Endothelial cell of umbilical vein (primary cell): ENCODE results near the gene OTC. TPM values are rescaled to one million over a fixed set of nuclear protein-coding genes. Genes with fewer than 3 reads are reported as not detected.
A peak's percentile ranks its signal among the peaks of the same experiment; 100 is the strongest.

Source experiments
- BruUV-seq: library from RNA; stranded (reverse); fragments of 400-500 nt; replicated peaks from 2 replicates; lab custom pipeline; 2021; lab: Mats Ljungman, UMichigan
- CTCF ChIA-PET: fragments of 300-600, 350-600 bp; sonication (Branson Sonifier 250); formaldehyde crosslinking; loops from one replicate; lab custom pipeline; 2021; ENCODE audit warnings: antibody characterized with exemption, inconsistent platforms; lab: Charles Lee
- POLR2A ChIA-PET: fragments of 300-600, 350-600 bp; sonication (Branson Sonifier 250); formaldehyde crosslinking; loops from one replicate; lab custom pipeline; 2021; ENCODE audit warnings: antibody characterized with exemption, inconsistent platforms; lab: Charles Lee
- DNase-seq: peaks from one replicate; pipeline ENCODE4 v3.0.0-alpha.2; 2011; ENCODE audit warnings: low read depth, low spot score
- FAIRE-seq: peaks from 2 replicates; lab custom pipeline; 2011; peaks lifted over from hg19 to GRCh38; lab: Jason Lieb, UNC
- H2AFZ ChIP-seq: 2 replicates; pipeline ENCODE4 v1.6.0; 2012; ENCODE audit warnings: low read depth, low read length, control low read depth, inconsistent platforms
- H3K27ac ChIP-seq: 2 replicates; pipeline ENCODE4 v1.5.1; 2011; ENCODE audit warnings: low read depth, mild to moderate bottlenecking, control low read depth, low read length, moderate library complexity; ENCODE audit not compliant: insufficient read depth
- H3K27me3 ChIP-seq, 2 experiments: 2 replicates each; pipeline versions ENCODE4 v1.6.0 to v1.6.1; 2011; ENCODE audit warnings: low read length in 2 of 2, mixed read lengths in 1 of 2; ENCODE audit not compliant: control insufficient read depth in 2 of 2, insufficient read depth in 2 of 2
- H3K36me3 ChIP-seq, 2 experiments: 2 replicates in 1 of 2; 3 replicates in 1 of 2; pipeline ENCODE4 v1.5.1; 2011; ENCODE audit warnings: low read length in 2 of 2, mild to moderate bottlenecking in 1 of 2, moderate library complexity in 1 of 2; ENCODE audit not compliant: control insufficient read depth in 2 of 2, insufficient read depth in 2 of 2; ENCODE audit errors: extremely low read depth in 1 of 2
- H3K4me1 ChIP-seq: 3 replicates; pipeline ENCODE4 v1.5.1; 2011; ENCODE audit warnings: mild to moderate bottlenecking, low read length; ENCODE audit not compliant: control insufficient read depth, insufficient read depth; ENCODE audit errors: extremely low read depth
- H3K4me2 ChIP-seq: 2 replicates; pipeline ENCODE4 v1.6.1; 2011; ENCODE audit warnings: low read length, control low read depth, mixed read lengths; ENCODE audit not compliant: insufficient read depth
- H3K4me3 ChIP-seq, 3 experiments: fragments of 200-600 bp in 1 of 3; sonication (generic), shearing (Covaris generic) in 1 of 3; replicated peaks in 1 of 3; 2 replicates each; pipeline ENCODE4 v1.5.1; 2011 to 2016; ENCODE audit warnings: control low read depth in 3 of 3, low read length in 3 of 3, mild to moderate bottlenecking in 2 of 3, inconsistent platforms in 1 of 3, low read depth in 1 of 3, moderate library complexity in 1 of 3; ENCODE audit not compliant: insufficient read depth in 1 of 3
- H3K79me2 ChIP-seq: 2 replicates; pipeline ENCODE4 v1.6.0; 2012; ENCODE audit warnings: low read length, inconsistent platforms; ENCODE audit not compliant: control insufficient read depth, insufficient read depth
- H3K9ac ChIP-seq: replicated peaks from 2 replicates; pipeline ENCODE3; 2011; ENCODE audit warnings: low read length, control low read depth; ENCODE audit not compliant: insufficient read depth; ENCODE audit errors: extremely low read depth
- H3K9me1 ChIP-seq: replicated peaks from 3 replicates; pipeline ENCODE4 v1.6.0; 2011; ENCODE audit warnings: mild to moderate bottlenecking, low read length; ENCODE audit not compliant: control insufficient read depth, insufficient read depth; ENCODE audit errors: extremely low read depth
- H3K9me3 ChIP-seq: replicated peaks from 2 replicates; pipeline ENCODE4 v1.5.1; 2012; ENCODE audit warnings: low read length, inconsistent platforms; ENCODE audit not compliant: control insufficient read depth, insufficient read depth
- H4K20me1 ChIP-seq: replicated peaks from 2 replicates; pipeline ENCODE3; 2011; ENCODE audit warnings: mild to moderate bottlenecking, low read length; ENCODE audit not compliant: control insufficient read depth, insufficient read depth; ENCODE audit errors: extremely low read depth
- FOS ChIP-seq: IDR thresholded peaks from 2 replicates; pipeline ENCODE4 v1.6.1; 2011; ENCODE audit warnings: mild to moderate bottlenecking, low read length, moderate library complexity, borderline replicate concordance; ENCODE audit not compliant: insufficient read depth
- JUN ChIP-seq: IDR thresholded peaks from 2 replicates; pipeline ENCODE4 v1.6.1; 2011; ENCODE audit warnings: borderline replicate concordance, low read depth; ENCODE audit not compliant: insufficient read length, insufficient read depth
- MYC ChIP-seq: IDR thresholded peaks from one replicate; pipeline ENCODE4 v1.6.1; 2011; ENCODE audit warnings: mild to moderate bottlenecking, low read depth, low read length
- POLR2A ChIP-seq: IDR thresholded peaks from 2 replicates; pipeline ENCODE4 v1.6.1; 2012; ENCODE audit warnings: low read depth, mild to moderate bottlenecking, control low read depth, low read length
- dilution Hi-C: fragments of 300-500 bp; cut with MboI; formaldehyde crosslinking; loops from one replicate; pipeline ENCODE4 v1.15.0; 2019; ENCODE audit warnings: low sequenced_read_pairs; ENCODE audit not compliant: extremely low pct_ligation_motif_present
- intact Hi-C: fragments of 100-400 bp; cut with micrococcal nuclease; formaldehyde crosslinking; loops from one replicate; pipeline ENCODE4 v1.10.0; 2022
- polyA plus RNA-seq, 4 experiments: library from polyadenylated mRNA; depleted of rRNA in 3 of 4; stranded (reverse) in 3 of 4; unstranded in 1 of 4; fragments of >200 nt; gene quantifications; 2 replicates each; pipeline versions ENCODE4 v1.2.1 to v1.2.3, GENCODE V29; 2011 to 2012; ENCODE audit warnings: missing spikeins in 1 of 4
- total RNA-seq: library from RNA; stranded (reverse); gene quantifications from 2 replicates; pipeline ENCODE4 v1.2.3, GENCODE V29; 2021
- TF ChIP-seq, protein P1 (sequence below), 2 donors: IDR thresholded peaks; 1 replicate in 1 of 2; 2 replicates in 1 of 2; pipeline ENCODE4 v1.5.1; 2011; ENCODE audit warnings: low read length in 2 of 2, mild to moderate bottlenecking in 2 of 2, moderate library complexity in 2 of 2, control low read depth in 1 of 2, inconsistent platforms in 1 of 2, low read depth in 1 of 2; ENCODE audit not compliant: insufficient read depth in 1 of 2; ENCODE audit errors: extremely low read depth in 1 of 2
- TF ChIP-seq, protein P2 (sequence below): IDR thresholded peaks from 2 replicates; pipeline ENCODE4 v1.6.1; 2011; ENCODE audit not compliant: insufficient read depth, insufficient read length

OTC gene
- total and polyA plus RNA-seq, 2 donors (not counting 3 experiments of a cell fraction or from before 2014, with no cell fraction given): not detected

DNA sequence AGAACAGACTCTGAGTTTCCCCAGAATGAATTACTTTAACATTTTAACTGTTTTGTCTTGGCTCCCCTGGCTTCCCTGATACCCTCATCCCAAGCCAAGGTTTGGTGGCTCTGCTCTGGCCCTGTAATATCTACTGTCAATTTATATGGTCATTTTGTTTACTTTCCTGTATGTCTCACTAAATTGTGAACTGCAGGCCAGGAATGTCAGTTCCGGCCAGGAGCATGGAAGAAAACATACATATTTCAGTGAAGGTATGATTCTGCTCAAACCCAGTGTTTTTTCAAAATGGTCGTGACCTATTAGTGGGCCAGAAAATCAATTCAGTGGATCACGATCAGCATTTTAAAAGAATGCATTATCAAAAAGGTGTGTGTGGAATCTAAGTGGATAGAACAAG, 26.3 kb upstream of the OTC start:
- dilution Hi-C loops: no loop called here
- Histone ChIP-seq H3K36me3 (peaks cover 0 to 2% of the 10 kb centered on the region in 2 experiments), H3K9ac (peak overlapping the region; percentile 99), H3K9me1 (no peaks in the 10 kb centered on the region), H3K4me3 (peak overlapping the region; percentile 61 to 93 (median 66)), H3K4me2 (peak overlapping the region; percentile 96), H3K27ac (peak overlapping the region; percentile 97), H3K27me3 (no peaks in the 10 kb centered on the region), H3K79me2 (peaks cover 43% of the 10 kb centered on the region), H4K20me1 (no peaks in the 10 kb centered on the region), H3K9me3 (no peaks in the 10 kb centered on the region), H3K4me1 (peaks cover 31% of the 10 kb centered on the region), H2AFZ (no peak overlapping the region)
- DNase-seq (peak; percentile 44), FAIRE-seq (peak; percentile 81)
- BruUV-seq: no TSS peak
- intact Hi-C loops: no loop called here
- CTCF ChIA-PET: interaction anchor here (3.0 kb wide), 1 partner anchor 21 kb away, joined by 100 read pairs; no protein-coding TSS in a partner anchor
- TF ChIP-seq POLR2A (peak; percentile 37), FOS (peak; percentile 25)
- TF ChIP-seq, protein P1, sequence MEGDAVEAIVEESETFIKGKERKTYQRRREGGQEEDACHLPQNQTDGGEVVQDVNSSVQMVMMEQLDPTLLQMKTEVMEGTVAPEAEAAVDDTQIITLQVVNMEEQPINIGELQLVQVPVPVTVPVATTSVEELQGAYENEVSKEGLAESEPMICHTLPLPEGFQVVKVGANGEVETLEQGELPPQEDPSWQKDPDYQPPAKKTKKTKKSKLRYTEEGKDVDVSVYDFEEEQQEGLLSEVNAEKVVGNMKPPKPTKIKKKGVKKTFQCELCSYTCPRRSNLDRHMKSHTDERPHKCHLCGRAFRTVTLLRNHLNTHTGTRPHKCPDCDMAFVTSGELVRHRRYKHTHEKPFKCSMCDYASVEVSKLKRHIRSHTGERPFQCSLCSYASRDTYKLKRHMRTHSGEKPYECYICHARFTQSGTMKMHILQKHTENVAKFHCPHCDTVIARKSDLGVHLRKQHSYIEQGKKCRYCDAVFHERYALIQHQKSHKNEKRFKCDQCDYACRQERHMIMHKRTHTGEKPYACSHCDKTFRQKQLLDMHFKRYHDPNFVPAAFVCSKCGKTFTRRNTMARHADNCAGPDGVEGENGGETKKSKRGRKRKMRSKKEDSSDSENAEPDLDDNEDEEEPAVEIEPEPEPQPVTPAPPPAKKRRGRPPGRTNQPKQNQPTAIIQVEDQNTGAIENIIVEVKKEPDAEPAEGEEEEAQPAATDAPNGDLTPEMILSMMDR (IDR thresholded peaks at IDR 0.05; ENCODE audit: extremely low read depth in 1 of 2, insufficient read depth in 1 of 2, low read depth in 1 of 2, low read length in 2 of 2): no peak
- POLR2A ChIA-PET: interaction anchor here (2.0 kb wide), 1 partner anchor 20 kb away, joined by 10 read pairs; no protein-coding TSS in a partner anchor

DNA sequence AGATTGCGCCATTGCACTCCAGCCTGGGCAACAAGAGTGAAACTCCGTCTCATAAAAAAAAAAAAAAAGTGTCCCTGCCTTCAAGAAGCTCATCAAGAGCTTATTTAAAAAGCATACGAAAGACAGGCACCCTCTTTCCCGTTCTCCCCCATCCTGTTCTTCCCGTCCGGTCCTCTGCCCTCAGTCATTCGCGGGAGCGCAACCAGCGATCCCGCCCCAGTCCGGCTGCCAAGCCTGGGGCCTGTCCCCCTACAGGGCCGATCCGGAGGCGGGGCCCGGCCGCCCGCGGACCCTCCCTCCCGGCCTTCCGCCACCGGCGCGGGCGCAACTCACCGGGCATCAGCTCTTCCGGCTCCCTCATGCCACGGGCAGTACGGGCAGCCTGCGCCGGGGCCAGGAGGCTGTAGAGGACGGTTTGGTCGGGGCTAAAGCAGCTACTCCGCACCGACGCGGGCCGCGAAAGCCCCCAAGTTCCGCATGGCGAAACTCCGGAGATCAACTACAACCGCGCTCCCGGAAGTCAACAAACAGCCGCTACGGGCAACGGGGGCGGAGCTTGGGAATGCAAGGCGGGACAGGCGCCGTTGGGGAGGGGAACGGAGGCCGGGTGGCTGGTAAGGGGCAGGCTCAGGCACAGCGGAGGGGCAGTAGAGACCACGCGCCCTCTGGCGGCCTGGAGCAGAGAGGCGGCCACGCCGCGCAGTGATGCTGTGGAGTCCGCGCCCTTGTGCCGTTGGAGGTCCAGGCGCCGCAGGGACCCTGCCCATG, 25.2 kb upstream of the OTC start, which contains the start of gene RPGR:
Gene RPGR (minus strand): TSS at position 503 of the 768 bp plus-strand sequence. CDS start 142 bp downstream, at position 361.
- dilution Hi-C loops (no loop called here), intact Hi-C loops (loop anchor here (1.0 kb wide), 5 partner anchors 23 to 135 kb away; partner anchors contain the start of gene SRPX)
- DNase-seq: peak; percentile 93
- Histone ChIP-seq H3K9me1 (no peaks in the 10 kb centered on the region), H3K36me3 (no peaks in the 10 kb centered on the region), H3K4me2 (peak within 1 kb of the TSS; percentile 96), H3K4me3 (peak within 1 kb of the TSS; percentile 61 to 93 (median 66)), H3K79me2 (peaks cover 35% of the 10 kb centered on the region), H3K9ac (peak within 1 kb of the TSS; percentile 99), H2AFZ (peak within 1 kb of the TSS; percentile 25), H3K27me3 (no peaks in the 10 kb centered on the region), H3K9me3 (no peaks in the 10 kb centered on the region), H3K4me1 (peaks cover 31% of the 10 kb centered on the region), H4K20me1 (no peaks in the 10 kb centered on the region), H3K27ac (peak within 1 kb of the TSS; percentile 97)
- no TSS peak for BruUV-seq
- POLR2A ChIA-PET: interaction anchor here (0.7 to 2.0 kb wide), 4 partner anchors 15 to 112 kb away, joined by 3 to 10 read pairs (median 5); no protein-coding TSS in a partner anchor
- CTCF ChIA-PET: interaction anchor here (0.5 to 3.0 kb wide), 20 partner anchors 9 to 161 kb away, joined by 3 to 100 read pairs (median 6); partner anchors contain the start of gene SRPX
- peak; percentile 59 for TF ChIP-seq MYC
- no peak for TF ChIP-seq FOS
- TF ChIP-seq JUN: no peak
- TF ChIP-seq, protein P1 (IDR thresholded peaks at IDR 0.05; ENCODE audit: extremely low read depth in 1 of 2, insufficient read depth in 1 of 2, low read depth in 1 of 2, low read length in 2 of 2): peak; percentile 79 to 89
- TF ChIP-seq POLR2A: peak; percentile 44
- TF ChIP-seq, protein P2, sequence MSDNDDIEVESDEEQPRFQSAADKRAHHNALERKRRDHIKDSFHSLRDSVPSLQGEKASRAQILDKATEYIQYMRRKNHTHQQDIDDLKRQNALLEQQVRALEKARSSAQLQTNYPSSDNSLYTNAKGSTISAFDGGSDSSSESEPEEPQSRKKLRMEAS: peak; percentile 22
- FAIRE-seq: peak; percentile 85
